Fibroblast of gingiva (primary cell): ENCODE data around the gene KCNK3.
"Not testable (repeated sequence)": the region's sequence is repeated elsewhere in the genome, so short reads cannot be mapped to it uniquely, and the experiment has no call there.

Source experiments
- DNase-seq: peaks from one replicate; pipeline ENCODE4 v3.0.0-alpha.2; 2011; ENCODE audit warnings: low read depth

KCNK3 gene

GRCh38 chr2:26756337-26756736 is 63.8 kb downstream of the KCNK3 start:
- DNase-seq, result no peak

GRCh38 chr2:26757873-26758789 is 65.6 kb downstream of the KCNK3 start:
- DNase-seq, result peak; percentile 98

GRCh38 chr2:26758790-26759321 is 66.3 kb downstream of the KCNK3 start:
- DNase-seq, result no peak

GRCh38 chr2:26759845-26760244 is 67.3 kb downstream of the KCNK3 start:
- DNase-seq, result no peak

- DNase-seq, result not testable (repeated sequence)
These were observed 68.5 kb downstream of the KCNK3 start for GRCh38 chr2:26760991-26761390.

- DNase-seq, result no peak
These were observed 70.5 kb downstream of the KCNK3 start for GRCh38 chr2:26763019-26763418.

GRCh38 chr2:26764078-26764887 is 71.8 kb downstream of the KCNK3 start, which contains the start of gene SLC35F6:
Gene SLC35F6, plus strand, starts transcription at chr2:26764284. Its CDS starts 66 bp downstream, at chr2:26764350.
- peak; percentile 82 for DNase-seq

- DNase-seq, result no peak
These were observed 72.4 kb downstream of the KCNK3 start for GRCh38 chr2:26764906-26765305.

- no peak for DNase-seq
These were observed 73.1 kb downstream of the KCNK3 start for GRCh38 chr2:26765475-26766200.

GRCh38 chr2:26767129-26767528 is 74.6 kb downstream of the KCNK3 start:
- DNase-seq, result no peak

- no peak for DNase-seq
These were observed 75.5 kb downstream of the KCNK3 start for GRCh38 chr2:26767894-26768487.

- DNase-seq, result no peak
These were observed 76.2 kb downstream of the KCNK3 start for GRCh38 chr2:26768759-26769088.

GRCh38 chr2:26769089-26769761 is 76.7 kb downstream of the KCNK3 start:
- peak; percentile 33 for DNase-seq

GRCh38 chr2:26770986-26771586 is 78.6 kb downstream of the KCNK3 start:
- peak; percentile 91 for DNase-seq

- peak; percentile 95 for DNase-seq
These were observed 79.8 kb downstream of the KCNK3 start for GRCh38 chr2:26772064-26773001.

GRCh38 chr2:26776195-26776800 is 83.8 kb downstream of the KCNK3 start:
- no peak for DNase-seq

- no peak for DNase-seq
These were observed 85.6 kb downstream of the KCNK3 start for GRCh38 chr2:26778098-26778497.

- no peak for DNase-seq
These were observed 86.0 kb downstream of the KCNK3 start for GRCh38 chr2:26778507-26778906.

GRCh38 chr2:26780203-26780760 is 87.8 kb downstream of the KCNK3 start:
- DNase-seq, result no peak
